CMK (cell line): Measurements from ENCODE around the gene MAP3K13.
A peak's percentile ranks its signal among the peaks of the same experiment; 100 is the strongest.

Experiments used
- DNase-seq: peaks from one replicate; pipeline ENCODE4 v3.0.0-alpha.2; 2010; ENCODE audit warnings: low read depth

The MAP3K13 gene

GRCh38 chr3:185362850-185363661 is at the start of gene MAP3K13:
Gene MAP3K13 (plus strand): TSS chr3:185363136. CDS start chr3:185428582, 65,446 bp downstream.
- peak; percentile 63 for DNase-seq

DNA sequence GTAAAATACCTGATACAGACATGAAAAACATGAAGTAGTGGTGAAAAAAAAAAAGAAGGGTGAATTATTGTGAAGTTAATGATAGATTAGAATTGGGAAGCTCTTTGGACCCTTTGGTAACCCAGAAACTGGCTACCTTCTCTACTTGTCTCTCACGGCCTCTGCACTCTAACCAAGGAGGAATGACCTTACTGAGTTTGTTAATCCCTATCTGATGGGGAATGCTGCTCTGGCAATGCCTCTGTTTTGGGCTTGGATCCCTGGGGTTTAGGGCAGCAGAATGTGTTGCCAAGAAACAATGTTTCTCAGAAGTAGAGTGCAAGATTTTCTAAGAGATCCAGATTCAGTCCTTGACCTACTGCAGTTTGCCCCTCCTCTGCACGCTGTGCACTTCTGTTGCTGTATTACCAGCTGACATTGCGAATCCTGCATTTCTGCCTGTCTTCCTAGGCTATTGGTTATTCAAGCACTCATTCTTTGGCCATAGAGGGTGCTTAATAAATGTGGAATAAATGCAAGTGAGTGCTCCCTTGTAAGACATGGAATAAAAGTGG is 49.2 kb upstream of the MAP3K13 start:
- DNase-seq, result no peak

DNA sequence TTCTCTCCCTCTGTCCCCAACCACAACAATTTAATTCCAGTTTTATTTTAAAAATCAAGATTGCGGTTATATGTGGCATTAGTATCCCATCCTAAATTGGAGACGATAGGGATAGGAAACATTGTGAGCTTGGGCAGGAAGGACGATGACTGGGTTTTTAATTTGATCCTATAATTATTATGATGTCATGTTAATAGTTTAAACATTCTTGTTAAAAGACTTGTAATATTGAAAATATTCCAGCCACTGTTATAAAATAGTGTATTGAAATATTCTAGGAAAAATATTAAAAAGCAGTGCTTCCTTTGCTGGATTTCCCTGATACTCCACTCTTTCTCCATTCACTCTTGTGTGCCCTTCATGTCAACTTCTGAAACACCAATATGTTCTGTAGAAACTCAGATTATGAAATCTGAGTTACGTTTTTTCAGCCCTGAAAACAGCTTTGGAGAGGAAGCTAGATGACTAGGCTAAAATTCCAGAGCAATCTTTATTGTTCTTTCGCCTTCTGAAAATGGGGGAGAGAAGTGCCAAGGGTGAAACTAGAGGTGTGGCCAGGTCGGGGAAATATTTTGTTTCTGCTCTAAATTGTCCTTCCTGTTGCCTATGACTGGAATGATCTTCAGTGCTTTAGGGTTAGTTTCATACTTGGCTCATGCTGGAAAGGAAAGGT is 46.1 kb upstream of the MAP3K13 start:
- no peak for DNase-seq

- DNase-seq, result no peak
Observed at GRCh38 chr3:185317674-185318073, 45.3 kb upstream of the MAP3K13 start.

DNA sequence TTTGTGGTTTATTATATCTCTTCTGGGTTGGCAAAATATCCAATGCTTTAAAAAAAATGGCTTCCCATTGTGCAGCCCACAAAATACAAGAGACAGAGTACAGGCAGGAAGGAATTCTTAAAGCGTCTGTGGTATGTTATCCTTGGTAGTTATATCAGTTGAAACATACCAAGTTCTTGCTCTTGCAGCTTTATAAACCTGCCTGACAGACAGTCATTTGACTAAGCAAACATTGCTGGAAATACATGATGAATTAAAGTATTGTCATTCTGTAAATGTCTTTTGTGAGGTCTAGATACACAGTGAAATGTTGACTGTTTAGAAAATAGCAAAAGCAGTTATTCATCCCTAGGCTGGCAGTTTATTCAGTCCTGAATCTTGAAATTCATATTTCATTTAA is 44.8 kb upstream of the MAP3K13 start:
- DNase-seq, result no peak

DNA sequence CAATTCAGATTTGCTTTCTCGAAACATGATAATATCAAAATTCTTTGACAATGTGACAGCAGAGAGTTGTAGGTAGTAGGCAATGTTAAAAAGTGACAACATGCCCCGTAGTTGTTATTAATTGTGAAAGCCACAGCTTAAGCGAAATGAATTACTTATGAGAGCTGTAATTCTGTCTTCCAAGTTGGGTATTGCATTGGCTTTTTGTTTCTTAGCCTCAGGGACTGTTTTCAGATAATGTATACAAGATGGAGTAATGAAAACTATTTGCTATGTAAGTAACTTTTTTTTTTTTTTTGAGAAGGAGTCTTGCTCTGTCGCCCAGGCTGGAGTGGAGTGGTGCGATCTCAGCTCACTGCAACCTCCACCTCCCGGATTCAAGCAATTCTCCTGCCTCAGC is 43.1 kb upstream of the MAP3K13 start:
- no peak for DNase-seq

- no peak for DNase-seq
Observed at GRCh38 chr3:185320949-185321348, 42.0 kb upstream of the MAP3K13 start.

DNA sequence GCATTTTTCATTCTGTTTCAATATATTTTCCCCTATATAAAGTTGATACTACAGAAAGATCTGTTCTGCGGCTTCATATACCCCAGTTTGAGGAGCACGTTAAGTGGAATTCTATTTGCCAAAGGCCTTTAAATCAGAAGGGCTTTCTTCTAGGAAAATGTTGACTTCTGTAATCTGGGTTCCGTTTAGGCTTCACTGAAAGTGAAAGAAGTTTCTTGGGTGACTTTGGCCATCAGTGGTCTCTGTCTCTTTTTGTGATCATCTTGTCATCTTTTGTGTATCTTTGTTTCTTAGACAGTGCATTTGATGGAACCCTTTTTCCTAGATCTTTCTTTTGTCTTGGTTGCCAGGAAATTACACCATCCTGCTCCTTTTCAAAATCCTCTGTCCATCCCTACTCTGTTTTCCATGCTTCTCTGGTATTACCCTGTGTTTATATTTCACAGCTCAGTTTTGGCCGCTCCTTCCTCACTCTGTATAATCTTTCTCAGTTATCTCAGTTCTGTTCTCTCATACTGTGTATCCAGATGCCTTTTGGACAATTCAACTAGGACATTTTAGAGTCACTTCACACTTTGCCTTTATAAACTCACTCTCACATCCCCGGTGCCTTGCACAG is 40.7 kb upstream of the MAP3K13 start:
- no peak for DNase-seq

DNA sequence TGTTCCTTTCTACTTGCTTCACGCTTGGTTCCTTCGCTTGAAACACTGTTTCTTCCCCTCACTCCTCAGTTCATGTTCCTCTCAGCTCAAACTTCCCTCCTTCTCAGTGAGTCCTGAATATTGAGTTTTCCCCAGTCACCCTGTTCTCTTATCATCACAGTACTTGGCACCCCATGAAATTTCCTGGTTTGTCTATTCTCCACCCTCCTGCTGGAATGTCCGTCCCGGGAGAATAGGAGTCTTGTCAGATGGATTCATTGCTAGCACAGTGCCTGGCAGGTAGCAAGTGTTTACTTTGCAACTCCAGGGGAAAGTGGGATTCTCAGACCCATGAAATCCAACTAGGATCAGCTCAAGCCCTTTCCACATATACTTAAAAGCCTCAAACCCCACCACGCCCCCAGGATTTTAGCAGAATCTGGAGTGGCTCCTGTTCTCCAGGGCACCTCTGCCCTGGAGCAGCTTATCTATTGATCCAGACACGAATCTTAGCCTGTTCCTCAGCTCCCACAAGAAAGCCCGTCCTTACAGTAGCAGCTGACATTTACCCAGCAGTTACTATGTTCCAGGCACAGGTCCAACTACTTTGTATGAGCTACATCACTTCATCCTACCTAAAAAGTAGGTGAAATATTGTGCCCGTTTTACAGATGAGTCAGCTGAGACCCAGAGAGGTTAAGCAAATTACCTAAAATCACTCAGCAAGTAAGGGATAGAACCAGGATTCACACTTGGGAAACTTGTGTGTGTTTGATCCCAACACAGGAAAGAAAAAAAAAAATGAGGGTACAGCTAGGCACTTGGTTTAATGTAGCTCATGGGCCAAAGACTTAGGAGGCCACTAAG is 36.8 kb upstream of the MAP3K13 start:
- no peak for DNase-seq

- DNase-seq, result no peak
Observed at GRCh38 chr3:185327062-185327461, 35.9 kb upstream of the MAP3K13 start.

GRCh38 chr3:185328324-185329004 is 34.5 kb upstream of the MAP3K13 start:
- DNase-seq, result peak; percentile 7

DNA sequence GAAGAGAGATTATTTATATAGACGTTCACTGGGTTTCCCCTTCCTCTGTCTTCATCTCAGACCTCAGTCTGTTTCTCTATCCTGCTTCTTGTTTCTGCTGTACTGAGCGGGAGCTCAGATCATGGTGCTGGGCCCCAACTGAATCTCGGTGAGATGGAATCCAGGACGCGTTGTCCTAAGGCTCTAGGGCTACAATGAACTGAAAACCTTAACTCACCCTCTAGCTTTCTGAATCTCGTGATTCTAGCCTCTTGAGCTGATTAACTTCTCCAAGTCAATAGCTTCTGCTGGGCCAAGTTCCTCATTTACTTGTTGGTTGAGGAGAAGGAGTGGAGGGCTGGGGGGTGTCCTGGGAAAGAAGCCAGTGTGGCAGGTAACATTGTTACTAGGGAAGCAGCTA is 32.7 kb upstream of the MAP3K13 start:
- no peak for DNase-seq

DNA sequence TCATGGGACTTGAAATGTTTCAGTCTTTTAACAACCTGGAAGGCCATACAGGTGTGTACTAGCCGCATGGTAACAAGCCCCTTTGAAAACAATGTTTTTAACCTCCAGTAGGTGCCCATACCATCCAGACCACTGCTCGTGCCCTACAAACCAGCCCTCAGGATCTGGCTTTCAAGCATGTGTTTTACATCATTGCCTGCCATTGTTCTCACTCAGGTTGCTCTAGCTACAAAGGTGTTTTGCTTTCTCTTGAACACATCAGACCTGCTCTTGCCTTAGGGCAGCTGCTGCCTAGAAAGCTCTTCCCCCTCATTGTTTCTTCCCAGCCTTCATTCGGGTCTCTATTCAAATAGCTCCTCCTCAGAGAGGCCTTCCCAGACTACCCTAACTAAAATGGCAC is 32.3 kb upstream of the MAP3K13 start:
- DNase-seq, result no peak

- DNase-seq, result no peak
Observed at GRCh38 chr3:185332026-185332735, 30.8 kb upstream of the MAP3K13 start.

DNA sequence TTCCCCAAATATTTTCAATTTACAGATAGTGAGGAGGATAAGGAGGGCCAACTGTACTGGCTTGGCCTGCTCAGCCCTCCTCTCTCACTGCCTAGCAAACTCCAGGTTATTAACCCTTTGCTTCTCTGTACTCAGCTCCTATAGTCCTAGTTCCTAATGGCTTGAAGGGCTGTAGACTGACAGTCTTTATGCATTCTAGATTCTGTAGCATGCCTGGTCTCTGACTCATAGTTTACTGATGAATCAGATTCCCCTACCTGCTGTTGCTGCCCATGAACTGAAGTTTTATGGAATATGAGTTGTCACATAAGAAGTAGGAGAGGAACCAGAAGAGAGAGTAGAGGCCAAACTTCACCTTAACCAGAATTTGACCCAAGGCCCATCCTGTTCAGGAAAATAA is 27.1 kb upstream of the MAP3K13 start:
- DNase-seq, result no peak

GRCh38 chr3:185337231-185337816 is 25.6 kb upstream of the MAP3K13 start:
- no peak for DNase-seq

GRCh38 chr3:185339945-185340344 is 23.0 kb upstream of the MAP3K13 start:
- no peak for DNase-seq

- no peak for DNase-seq
Observed at GRCh38 chr3:185340751-185341150, 22.2 kb upstream of the MAP3K13 start.

GRCh38 chr3:185341616-185342458 is 21.1 kb upstream of the MAP3K13 start:
- no peak for DNase-seq
